Endothelial cell of umbilical vein (primary cell): ENCODE measurements around the gene KCNJ15. TPM values are rescaled to one million over a fixed set of nuclear protein-coding genes. Genes with fewer than 3 reads are reported as not detected.

Source experiments
- BruUV-seq: library from RNA; stranded (reverse); fragments of 400-500 nt; replicated peaks from 2 replicates; lab custom pipeline; 2021; lab: Mats Ljungman, UMichigan
- CTCF ChIA-PET: fragments of 300-600, 350-600 bp; sonication (Branson Sonifier 250); formaldehyde crosslinking; loops from one replicate; lab custom pipeline; 2021; ENCODE audit warnings: antibody characterized with exemption, inconsistent platforms; lab: Charles Lee
- POLR2A ChIA-PET: fragments of 300-600, 350-600 bp; sonication (Branson Sonifier 250); formaldehyde crosslinking; loops from one replicate; lab custom pipeline; 2021; ENCODE audit warnings: antibody characterized with exemption, inconsistent platforms; lab: Charles Lee
- DNase-seq: peaks from one replicate; pipeline ENCODE4 v3.0.0-alpha.2; 2011; ENCODE audit warnings: low read depth, low spot score
- FAIRE-seq: peaks from 2 replicates; lab custom pipeline; 2011; peaks lifted over from hg19 to GRCh38; lab: Jason Lieb, UNC
- H2AFZ ChIP-seq: 2 replicates; pipeline ENCODE4 v1.6.0; 2012; ENCODE audit warnings: low read depth, low read length, control low read depth, inconsistent platforms
- H3K27ac ChIP-seq: 2 replicates; pipeline ENCODE4 v1.5.1; 2011; ENCODE audit warnings: low read depth, mild to moderate bottlenecking, control low read depth, low read length, moderate library complexity; ENCODE audit not compliant: insufficient read depth
- H3K27me3 ChIP-seq, 2 experiments: 2 replicates each; pipeline versions ENCODE4 v1.6.0 to v1.6.1; 2011; ENCODE audit warnings: low read length in 2 of 2, mixed read lengths in 1 of 2; ENCODE audit not compliant: control insufficient read depth in 2 of 2, insufficient read depth in 2 of 2
- H3K36me3 ChIP-seq, 2 experiments: 2 replicates in 1 of 2; 3 replicates in 1 of 2; pipeline ENCODE4 v1.5.1; 2011; ENCODE audit warnings: low read length in 2 of 2, mild to moderate bottlenecking in 1 of 2, moderate library complexity in 1 of 2; ENCODE audit not compliant: control insufficient read depth in 2 of 2, insufficient read depth in 2 of 2; ENCODE audit errors: extremely low read depth in 1 of 2
- H3K4me1 ChIP-seq: 3 replicates; pipeline ENCODE4 v1.5.1; 2011; ENCODE audit warnings: mild to moderate bottlenecking, low read length; ENCODE audit not compliant: control insufficient read depth, insufficient read depth; ENCODE audit errors: extremely low read depth
- H3K4me2 ChIP-seq: 2 replicates; pipeline ENCODE4 v1.6.1; 2011; ENCODE audit warnings: low read length, control low read depth, mixed read lengths; ENCODE audit not compliant: insufficient read depth
- H3K4me3 ChIP-seq, 3 experiments: fragments of 200-600 bp in 1 of 3; sonication (generic), shearing (Covaris generic) in 1 of 3; replicated peaks in 1 of 3; 2 replicates each; pipeline ENCODE4 v1.5.1; 2011 to 2016; ENCODE audit warnings: control low read depth in 3 of 3, low read length in 3 of 3, mild to moderate bottlenecking in 2 of 3, inconsistent platforms in 1 of 3, low read depth in 1 of 3, moderate library complexity in 1 of 3; ENCODE audit not compliant: insufficient read depth in 1 of 3
- H3K79me2 ChIP-seq: 2 replicates; pipeline ENCODE4 v1.6.0; 2012; ENCODE audit warnings: low read length, inconsistent platforms; ENCODE audit not compliant: control insufficient read depth, insufficient read depth
- H3K9ac ChIP-seq: replicated peaks from 2 replicates; pipeline ENCODE3; 2011; ENCODE audit warnings: low read length, control low read depth; ENCODE audit not compliant: insufficient read depth; ENCODE audit errors: extremely low read depth
- H3K9me1 ChIP-seq: replicated peaks from 3 replicates; pipeline ENCODE4 v1.6.0; 2011; ENCODE audit warnings: mild to moderate bottlenecking, low read length; ENCODE audit not compliant: control insufficient read depth, insufficient read depth; ENCODE audit errors: extremely low read depth
- H3K9me3 ChIP-seq: replicated peaks from 2 replicates; pipeline ENCODE4 v1.5.1; 2012; ENCODE audit warnings: low read length, inconsistent platforms; ENCODE audit not compliant: control insufficient read depth, insufficient read depth
- H4K20me1 ChIP-seq: replicated peaks from 2 replicates; pipeline ENCODE3; 2011; ENCODE audit warnings: mild to moderate bottlenecking, low read length; ENCODE audit not compliant: control insufficient read depth, insufficient read depth; ENCODE audit errors: extremely low read depth
- CTCF ChIP-seq, 2 donors: IDR thresholded peaks; 1 replicate in 1 of 2; 2 replicates in 1 of 2; pipeline ENCODE4 v1.5.1; 2011; ENCODE audit warnings: low read length in 2 of 2, mild to moderate bottlenecking in 2 of 2, moderate library complexity in 2 of 2, control low read depth in 1 of 2, inconsistent platforms in 1 of 2, low read depth in 1 of 2; ENCODE audit not compliant: insufficient read depth in 1 of 2; ENCODE audit errors: extremely low read depth in 1 of 2
- EZH2 ChIP-seq: IDR thresholded peaks from 2 replicates; pipeline ENCODE4 v1.6.1; 2012; ENCODE audit warnings: borderline replicate concordance, low read depth, mild to moderate bottlenecking, moderate library complexity, low read length, inconsistent platforms; ENCODE audit not compliant: severe bottlenecking
- FOS ChIP-seq: IDR thresholded peaks from 2 replicates; pipeline ENCODE4 v1.6.1; 2011; ENCODE audit warnings: mild to moderate bottlenecking, low read length, moderate library complexity, borderline replicate concordance; ENCODE audit not compliant: insufficient read depth
- GATA2 ChIP-seq: IDR thresholded peaks from 2 replicates; pipeline ENCODE4 v1.7.0; 2011; ENCODE audit warnings: low read depth, mild to moderate bottlenecking, moderate library complexity, mixed read lengths, low read length; ENCODE audit not compliant: insufficient read length, insufficient read depth
- JUN ChIP-seq: IDR thresholded peaks from 2 replicates; pipeline ENCODE4 v1.6.1; 2011; ENCODE audit warnings: borderline replicate concordance, low read depth; ENCODE audit not compliant: insufficient read length, insufficient read depth
- MAX ChIP-seq: IDR thresholded peaks from 2 replicates; pipeline ENCODE4 v1.6.1; 2011; ENCODE audit not compliant: insufficient read depth, insufficient read length
- MYC ChIP-seq: IDR thresholded peaks from one replicate; pipeline ENCODE4 v1.6.1; 2011; ENCODE audit warnings: mild to moderate bottlenecking, low read depth, low read length
- POLR2A ChIP-seq: IDR thresholded peaks from 2 replicates; pipeline ENCODE4 v1.6.1; 2012; ENCODE audit warnings: low read depth, mild to moderate bottlenecking, control low read depth, low read length
- POLR2AphosphoS5 ChIP-seq: IDR thresholded peaks from 2 replicates; pipeline ENCODE4 v1.6.1; 2012; ENCODE audit warnings: low read depth, mild to moderate bottlenecking, control low read depth, low read length, moderate library complexity; ENCODE audit not compliant: insufficient read depth
- dilution Hi-C: fragments of 300-500 bp; cut with MboI; formaldehyde crosslinking; loops from one replicate; pipeline ENCODE4 v1.15.0; 2019; ENCODE audit warnings: low sequenced_read_pairs; ENCODE audit not compliant: extremely low pct_ligation_motif_present
- intact Hi-C: fragments of 100-400 bp; cut with micrococcal nuclease; formaldehyde crosslinking; loops from one replicate; pipeline ENCODE4 v1.10.0; 2022
- polyA plus RNA-seq, 4 experiments: library from polyadenylated mRNA; depleted of rRNA in 3 of 4; stranded (reverse) in 3 of 4; unstranded in 1 of 4; fragments of >200 nt; gene quantifications; 2 replicates each; pipeline versions ENCODE4 v1.2.1 to v1.2.3, GENCODE V29; 2011 to 2012; ENCODE audit warnings: missing spikeins in 1 of 4
- total RNA-seq: library from RNA; stranded (reverse); gene quantifications from 2 replicates; pipeline ENCODE4 v1.2.3, GENCODE V29; 2021

KCNJ15 gene
- total and polyA plus RNA-seq, 2 donors (not counting 3 experiments of a cell fraction or from before 2014, with no cell fraction given): 1.4 to 1.5 TPM

- ChIA-PET CTCF (interaction anchor here (1.3 to 1.6 kb wide), 5 partner anchors 9 to 78 kb away, joined by 3 to 8 read pairs (median 3); no protein-coding TSS in a partner anchor), POLR2A (interaction anchor here (0.9 kb wide), 1 partner anchor 9 kb away, joined by 3 read pairs; no protein-coding TSS in a partner anchor)
- H3K27ac ChIP-seq: no peak overlapping the region
- H2AFZ ChIP-seq: peak overlapping the region; percentile 68
- no peak overlapping the region for H3K9ac ChIP-seq
- H3K36me3 ChIP-seq: no peaks in the 10 kb centered on the region
- peak; percentile 42 for DNase-seq
- no peaks in the 10 kb centered on the region for H3K27me3 ChIP-seq
- dilution Hi-C loops: no loop called here
- no peaks in the 10 kb centered on the region for H4K20me1 ChIP-seq
- H3K4me1 ChIP-seq: peaks cover 33% of the 10 kb centered on the region
- intact Hi-C loops: no loop called here
- H3K9me3 ChIP-seq: no peaks in the 10 kb centered on the region
- peak; percentile 60 for FAIRE-seq
- H3K79me2 ChIP-seq: no peaks in the 10 kb centered on the region
- TF ChIP-seq POLR2AphosphoS5 (no peak), CTCF (IDR thresholded peaks at IDR 0.05; ENCODE audit: extremely low read depth in 1 of 2, insufficient read depth in 1 of 2, low read depth in 1 of 2, low read length in 2 of 2) (no peak), EZH2 (no peak), MYC (no peak), JUN (no peak), GATA2 (no peak), MAX (no peak), FOS (no peak), POLR2A (no peak)
- H3K4me2 ChIP-seq: peak overlapping the region; percentile 8
- no peak overlapping the region for H3K4me3 ChIP-seq
- no TSS peak for BruUV-seq
- H3K9me1 ChIP-seq: no peaks in the 10 kb centered on the region
Observed at GRCh38 chr21:38297194-38297631, 40.4 kb downstream of the KCNJ15 start.
